ENCODE measurements around the gene MAP2K1.
"Not testable (repeated sequence)": the region's sequence is repeated elsewhere in the genome, so short reads cannot be mapped to it uniquely, and the experiment has no call there.

Gene MAP2K1

GRCh38 chr15:66386204-66387123 is at the start of gene MAP2K1:
MAP2K1 (plus strand) TSS chr15:66386912; CDS start chr15:66387348, 436 bp downstream.
- peak; percentile 98 for DNase-seq

- not testable (repeated sequence) for DNase-seq
Observed at GRCh38 chr15:66348530-66348929, 38.2 kb upstream of the MAP2K1 start.

- no peak for DNase-seq
Observed at GRCh38 chr15:66356077-66356358, 30.7 kb upstream of the MAP2K1 start.

GRCh38 chr15:66356359-66357236 is 30.1 kb upstream of the MAP2K1 start, which contains the start of gene TIPIN:
TIPIN (minus strand) TSS chr15:66356685; CDS start chr15:66352947, 3,738 bp downstream.
- peak; percentile 97 for DNase-seq

DNA sequence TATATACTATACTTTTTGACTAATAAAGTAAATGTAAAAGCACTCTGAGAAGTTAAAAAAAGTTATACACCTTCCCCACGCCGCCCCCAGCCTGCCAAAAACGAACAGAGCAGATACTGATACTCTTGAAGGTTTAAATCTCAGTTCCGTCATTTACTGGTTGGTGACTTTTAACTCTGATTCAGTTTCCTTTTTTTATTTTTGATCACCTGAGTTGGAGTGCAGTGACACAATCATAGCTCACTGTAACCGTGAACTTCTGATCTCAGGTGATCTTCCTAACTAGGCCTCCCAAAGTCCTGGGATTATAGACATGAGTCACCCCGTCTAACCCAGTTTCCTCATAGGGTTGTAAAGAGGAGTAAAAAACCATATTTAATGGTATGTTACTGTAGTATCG is 27.0 kb upstream of the MAP2K1 start:
- no peak for DNase-seq

DNA sequence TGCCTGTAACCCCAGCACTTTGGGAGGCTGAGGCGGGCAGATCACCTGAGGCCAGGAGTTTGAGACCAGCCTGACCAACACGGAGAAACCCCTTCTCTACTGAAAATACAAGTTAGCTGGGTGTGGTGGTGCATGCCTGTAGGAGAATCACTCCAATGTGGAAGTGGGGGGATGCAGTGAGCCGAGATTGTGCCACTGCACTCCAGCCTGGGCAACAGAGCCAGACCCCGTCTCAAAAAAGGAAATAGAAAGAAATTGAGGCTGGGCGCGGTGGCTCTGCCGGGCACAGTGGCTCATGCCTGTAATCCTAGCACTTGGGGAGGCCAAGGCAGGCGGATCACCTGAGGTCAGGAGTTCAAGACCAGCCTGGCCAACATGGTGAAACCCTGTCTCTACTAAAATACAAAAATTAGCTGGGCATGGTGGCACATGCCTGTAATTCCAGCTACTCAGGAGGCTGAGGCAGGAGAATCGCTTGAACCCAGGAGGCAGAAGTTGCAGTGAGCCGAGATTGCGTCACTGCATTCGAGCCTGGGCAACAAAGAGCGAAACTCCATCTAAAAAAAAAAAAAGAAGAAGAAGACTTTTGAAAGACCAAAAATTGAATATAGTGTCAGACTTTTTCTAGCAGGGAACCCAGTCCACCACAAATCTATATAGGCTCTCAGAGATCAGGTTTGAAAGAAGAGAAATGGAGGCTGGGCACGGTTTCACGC is 24.8 kb upstream of the MAP2K1 start:
- DNase-seq = not testable (repeated sequence)

- DNase-seq = no peak
Observed at GRCh38 chr15:66362776-66363175, 23.9 kb upstream of the MAP2K1 start.

DNA sequence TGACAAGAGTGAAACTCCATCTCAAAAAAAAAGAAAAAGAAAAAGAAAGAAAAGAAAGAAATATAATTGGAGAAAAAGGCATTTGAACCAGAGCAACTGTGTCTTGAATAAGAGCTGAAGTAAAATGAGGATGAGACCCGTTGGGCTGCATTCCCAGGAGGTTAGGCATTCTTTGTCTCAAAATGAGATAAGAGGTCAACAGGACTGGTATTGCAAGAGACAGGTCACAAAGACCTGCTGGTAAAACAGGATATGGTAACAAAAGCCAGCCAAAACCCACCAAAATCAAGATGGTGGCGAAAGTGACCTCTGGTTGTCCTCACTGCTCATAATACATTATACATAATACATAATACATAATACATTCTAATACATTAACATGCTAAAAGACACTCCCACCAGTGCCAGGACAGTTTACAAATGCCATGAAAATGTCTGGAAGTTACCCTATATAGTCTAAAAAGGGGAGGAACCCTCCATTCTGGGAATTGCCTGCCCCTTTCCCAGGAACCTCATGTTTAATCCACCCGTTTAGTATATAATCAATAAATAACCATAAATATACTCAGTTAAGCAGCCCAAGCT is 21.7 kb upstream of the MAP2K1 start:
- no peak for DNase-seq

DNA sequence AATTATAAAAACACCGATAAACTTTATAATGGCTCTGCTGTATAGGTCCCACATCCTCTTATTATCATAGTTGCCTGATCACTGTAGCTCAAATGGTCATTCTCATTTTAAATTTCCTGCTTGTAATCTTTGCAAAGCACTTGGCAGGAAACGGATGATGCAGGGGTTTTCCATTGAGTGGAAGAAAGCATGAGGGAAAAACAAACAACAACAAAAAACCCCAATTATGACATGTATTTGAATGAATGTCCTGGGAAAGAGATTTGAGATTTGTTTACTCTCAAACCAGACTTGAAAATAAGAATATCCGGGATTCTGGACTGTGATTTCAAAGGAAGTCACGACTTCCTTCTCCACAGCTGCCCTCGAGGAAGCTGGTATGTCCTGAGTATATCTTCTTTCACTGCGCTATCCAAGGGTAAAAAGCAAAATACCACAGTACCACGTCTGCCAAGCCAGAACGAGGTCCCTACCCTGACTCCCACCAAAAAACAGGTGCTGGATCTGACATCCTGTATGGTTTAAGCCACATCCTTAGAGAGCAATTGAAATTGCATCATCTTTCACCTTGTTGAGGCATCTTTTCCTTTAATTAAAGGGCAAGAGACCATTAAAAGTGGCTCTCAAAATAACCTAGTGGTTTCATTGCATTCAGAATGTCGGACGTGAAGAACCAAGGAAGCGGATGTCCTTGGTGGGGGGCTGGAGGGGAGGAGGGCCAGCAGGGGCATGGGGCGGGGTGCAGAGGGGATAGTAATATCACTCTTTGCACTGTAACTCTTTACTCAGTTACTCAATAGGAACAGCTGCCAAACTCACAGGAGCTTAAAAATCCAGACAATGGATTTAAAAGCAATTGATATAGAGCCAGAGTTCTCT is 16.7 kb upstream of the MAP2K1 start:
- peak; percentile 20 for DNase-seq

DNA sequence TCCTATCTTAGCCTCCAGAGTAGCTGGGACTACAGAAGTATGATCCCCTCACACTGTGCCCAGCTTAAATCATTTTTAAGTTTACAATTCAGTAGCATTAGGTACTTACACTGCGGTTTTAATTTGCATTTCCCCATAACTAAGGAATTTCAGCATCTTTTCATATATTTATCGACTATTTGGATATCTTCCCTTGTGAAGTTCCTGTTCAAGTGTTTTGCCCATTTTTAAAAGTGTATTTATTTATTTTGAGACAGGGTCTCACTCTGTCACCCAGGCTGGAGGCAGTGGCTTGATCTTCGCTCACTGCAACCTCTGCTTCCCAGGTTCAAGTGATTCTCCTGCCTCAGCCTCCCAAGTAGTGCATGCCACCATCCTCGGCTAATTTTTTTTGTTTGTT is 12.5 kb upstream of the MAP2K1 start:
- DNase-seq = no peak

GRCh38 chr15:66378814-66379430 is 7.8 kb upstream of the MAP2K1 start:
- no peak for DNase-seq

DNA sequence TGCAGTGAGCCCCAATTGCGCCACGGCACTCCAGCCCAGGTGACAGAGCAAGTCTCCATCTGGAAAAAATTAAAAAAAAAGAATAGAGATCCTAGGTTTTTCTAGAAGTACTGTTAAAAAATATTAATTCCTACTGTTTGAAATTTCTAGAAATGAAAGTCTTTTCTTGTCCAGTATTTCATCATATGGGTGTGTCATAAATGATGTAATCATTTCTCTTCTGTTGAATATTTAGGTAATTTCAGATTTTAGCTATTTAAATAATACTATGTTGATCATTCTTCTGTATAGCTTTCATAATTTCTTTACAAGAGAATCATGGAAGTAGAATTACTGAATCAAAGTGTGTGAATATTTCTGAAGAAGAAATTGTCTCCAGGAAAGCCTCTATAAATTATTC is 5.3 kb upstream of the MAP2K1 start:
- DNase-seq = not testable (repeated sequence)

DNA sequence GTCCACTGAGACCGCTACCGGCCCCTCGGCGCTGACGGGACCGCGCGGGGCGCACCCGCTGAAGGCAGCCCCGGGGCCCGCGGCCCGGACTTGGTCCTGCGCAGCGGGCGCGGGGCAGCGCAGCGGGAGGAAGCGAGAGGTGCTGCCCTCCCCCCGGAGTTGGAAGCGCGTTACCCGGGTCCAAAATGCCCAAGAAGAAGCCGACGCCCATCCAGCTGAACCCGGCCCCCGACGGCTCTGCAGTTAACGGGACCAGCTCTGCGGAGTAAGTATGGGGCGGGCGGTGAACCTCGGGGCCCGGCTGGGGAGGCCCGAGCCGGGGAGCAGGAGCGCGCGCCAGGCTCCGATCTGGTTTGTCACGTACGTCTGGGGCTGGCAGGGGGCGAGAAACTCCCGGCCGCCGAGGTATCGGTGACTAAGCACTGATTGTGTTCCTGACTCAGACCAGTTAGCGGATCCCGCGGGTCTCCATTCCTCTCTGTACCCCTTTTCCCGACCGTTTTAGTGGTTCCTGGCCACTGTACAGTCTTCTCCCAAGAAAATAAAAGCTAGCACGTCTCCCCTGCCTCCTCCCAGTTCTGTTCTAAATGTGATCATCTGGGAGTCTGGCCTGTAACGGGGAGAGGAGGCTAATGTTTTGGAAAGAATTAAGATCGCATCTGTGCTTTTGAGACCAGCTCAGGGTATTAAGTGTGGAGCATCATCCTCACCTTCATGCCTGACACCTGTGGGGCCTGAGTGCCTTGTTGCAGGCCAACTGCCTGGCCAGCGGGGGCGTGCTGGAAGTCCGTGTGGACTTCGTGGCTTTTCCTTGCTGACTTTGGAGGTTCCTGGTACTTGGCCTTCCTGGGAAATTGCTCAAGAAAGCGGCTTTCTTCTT is 691 bp downstream of the MAP2K1 start:
- peak; percentile 85 for DNase-seq

GRCh38 chr15:66388043-66388363 is 1.3 kb downstream of the MAP2K1 start:
- no peak for DNase-seq

DNA sequence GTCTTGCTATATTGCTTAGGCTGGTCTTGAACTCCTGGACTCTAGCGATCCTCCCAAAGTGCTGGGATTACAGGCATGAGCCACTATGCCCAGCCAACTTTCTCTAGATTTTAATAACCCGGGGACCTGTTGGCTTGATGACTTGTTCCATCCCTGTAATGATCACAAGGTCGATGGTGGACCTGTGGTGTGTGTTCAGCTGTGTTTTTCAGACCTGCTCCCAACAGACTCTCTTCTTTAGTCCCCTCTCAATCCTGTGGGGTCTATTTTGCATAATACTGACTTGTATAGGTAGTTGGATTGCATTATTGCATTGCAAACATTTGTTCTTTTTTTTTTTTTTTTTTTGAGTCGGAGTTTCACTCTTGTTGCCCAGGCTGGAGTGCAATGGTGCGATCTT is 1.9 kb downstream of the MAP2K1 start:
- DNase-seq = no peak

GRCh38 chr15:66389098-66389858 is 2.6 kb downstream of the MAP2K1 start:
- DNase-seq = no peak

GRCh38 chr15:66389859-66390381 is 3.2 kb downstream of the MAP2K1 start:
- no peak for DNase-seq

- DNase-seq = no peak
Observed at GRCh38 chr15:66390678-66391077, 4.0 kb downstream of the MAP2K1 start.

GRCh38 chr15:66393037-66393436 is 6.3 kb downstream of the MAP2K1 start:
- DNase-seq = not testable (repeated sequence)
